Astrocyte (in vitro differentiated cells and primary cell): Measurements from ENCODE around the gene PRKCE.

Experiments
- EZH2 ChIP-seq: IDR thresholded peaks from 2 replicates; pipeline ENCODE4 v1.6.1; 2012; ENCODE audit warnings: mild to moderate bottlenecking, low read length, inconsistent platforms; ENCODE audit not compliant: insufficient read depth
- TF ChIP-seq, protein P1 (sequence below): IDR thresholded peaks from 2 replicates; pipeline ENCODE4 v1.5.1; 2011; ENCODE audit warnings: low read depth, mild to moderate bottlenecking, inconsistent platforms, low read length, moderate library complexity; ENCODE audit not compliant: insufficient read depth

DNA sequence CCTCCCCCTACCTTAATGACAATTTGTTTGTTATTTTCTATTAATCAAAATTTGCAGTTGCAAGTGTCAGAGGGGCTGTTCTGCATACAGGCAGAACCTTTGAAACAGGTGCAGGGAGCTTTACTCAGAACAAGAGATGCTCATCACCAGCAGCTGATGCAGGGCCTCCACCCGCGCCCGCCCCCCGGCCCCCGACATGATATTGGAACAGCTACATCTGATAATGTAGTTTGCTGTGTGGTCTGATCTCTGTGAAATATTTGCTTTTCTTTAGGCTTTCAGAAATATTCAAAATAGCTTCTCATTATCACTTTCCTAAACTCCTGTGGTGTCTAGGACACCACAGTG lies 130.0 kb downstream of the PRKCE start:
- TF ChIP-seq, protein P1, sequence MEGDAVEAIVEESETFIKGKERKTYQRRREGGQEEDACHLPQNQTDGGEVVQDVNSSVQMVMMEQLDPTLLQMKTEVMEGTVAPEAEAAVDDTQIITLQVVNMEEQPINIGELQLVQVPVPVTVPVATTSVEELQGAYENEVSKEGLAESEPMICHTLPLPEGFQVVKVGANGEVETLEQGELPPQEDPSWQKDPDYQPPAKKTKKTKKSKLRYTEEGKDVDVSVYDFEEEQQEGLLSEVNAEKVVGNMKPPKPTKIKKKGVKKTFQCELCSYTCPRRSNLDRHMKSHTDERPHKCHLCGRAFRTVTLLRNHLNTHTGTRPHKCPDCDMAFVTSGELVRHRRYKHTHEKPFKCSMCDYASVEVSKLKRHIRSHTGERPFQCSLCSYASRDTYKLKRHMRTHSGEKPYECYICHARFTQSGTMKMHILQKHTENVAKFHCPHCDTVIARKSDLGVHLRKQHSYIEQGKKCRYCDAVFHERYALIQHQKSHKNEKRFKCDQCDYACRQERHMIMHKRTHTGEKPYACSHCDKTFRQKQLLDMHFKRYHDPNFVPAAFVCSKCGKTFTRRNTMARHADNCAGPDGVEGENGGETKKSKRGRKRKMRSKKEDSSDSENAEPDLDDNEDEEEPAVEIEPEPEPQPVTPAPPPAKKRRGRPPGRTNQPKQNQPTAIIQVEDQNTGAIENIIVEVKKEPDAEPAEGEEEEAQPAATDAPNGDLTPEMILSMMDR = no peak
- TF ChIP-seq EZH2 = no peak
